GM18909 (cell line): ENCODE results near the gene THBS3.
"Not testable (repeated sequence)": the region's sequence is repeated elsewhere in the genome, so short reads cannot be mapped to it uniquely, and the experiment has no call there.

ENCODE experiments used
- ATAC-seq: cut with Tn5 transposase; IDR thresholded peaks from one replicate; pipeline ENCODE4 v1.9.1; 2021; ENCODE audit warnings: mild to moderate bottlenecking; ENCODE audit not compliant: unreplicated experiment, poor library complexity

Gene THBS3

GRCh38 chr1:155207806-155208540 is at the start of gene THBS3:
THBS3 (minus strand) TSS chr1:155207897; CDS start chr1:155207876, 21 bp downstream.
- no peak for ATAC-seq

- ATAC-seq: no peak
These were observed 48.6 kb upstream of the THBS3 start for GRCh38 chr1:155256058-155256852.

DNA sequence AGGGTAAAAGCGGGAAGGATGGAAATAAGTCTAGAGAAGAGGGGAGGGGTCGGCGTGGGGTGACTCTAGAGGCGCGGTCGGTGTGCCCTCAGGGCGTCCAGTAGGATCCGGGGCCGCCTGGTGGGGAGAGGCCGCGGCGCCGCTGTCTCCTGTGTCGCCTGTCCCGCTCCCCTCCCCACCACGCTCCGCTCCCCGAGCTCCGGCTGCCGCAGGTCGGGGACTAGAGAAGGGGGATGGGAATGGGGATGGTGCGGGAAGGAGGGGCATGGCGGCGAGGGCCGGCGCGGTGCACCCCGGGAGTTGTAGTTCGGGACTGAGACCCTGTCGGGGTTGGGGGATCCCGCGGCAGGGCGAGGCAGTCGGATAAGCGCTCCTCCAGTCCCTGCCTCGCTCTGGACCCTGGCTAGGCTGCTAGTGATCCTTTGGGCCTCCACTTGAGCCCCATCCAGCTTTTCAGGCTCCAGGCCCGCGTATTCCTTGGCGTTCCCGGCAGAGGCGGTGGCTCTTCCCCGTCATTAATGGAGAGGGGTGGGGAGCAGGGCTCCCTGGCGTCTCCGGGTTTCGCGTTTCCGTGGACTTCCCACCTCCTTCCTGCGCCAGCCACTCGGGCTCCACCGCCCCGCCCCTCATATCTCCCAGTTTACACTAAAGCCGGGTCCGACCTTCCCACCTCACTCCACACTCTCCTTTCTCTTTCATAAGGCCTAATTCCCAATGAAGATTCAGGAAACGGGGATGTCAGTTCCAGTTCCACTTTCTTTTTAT is 47.7 kb upstream of the THBS3 start, which contains the start of gene ENTREP3:
Gene ENTREP3, minus strand, starts transcription at position 241 of the 765 bp plus-strand sequence. CDS start 606 bp downstream, outside the sequence.
- ATAC-seq: peak; percentile 62

GRCh38 chr1:155254714-155255242 is 47.1 kb upstream of the THBS3 start:
- ATAC-seq: no peak

GRCh38 chr1:155254228-155254713 is 46.6 kb upstream of the THBS3 start:
- no peak for ATAC-seq

DNA sequence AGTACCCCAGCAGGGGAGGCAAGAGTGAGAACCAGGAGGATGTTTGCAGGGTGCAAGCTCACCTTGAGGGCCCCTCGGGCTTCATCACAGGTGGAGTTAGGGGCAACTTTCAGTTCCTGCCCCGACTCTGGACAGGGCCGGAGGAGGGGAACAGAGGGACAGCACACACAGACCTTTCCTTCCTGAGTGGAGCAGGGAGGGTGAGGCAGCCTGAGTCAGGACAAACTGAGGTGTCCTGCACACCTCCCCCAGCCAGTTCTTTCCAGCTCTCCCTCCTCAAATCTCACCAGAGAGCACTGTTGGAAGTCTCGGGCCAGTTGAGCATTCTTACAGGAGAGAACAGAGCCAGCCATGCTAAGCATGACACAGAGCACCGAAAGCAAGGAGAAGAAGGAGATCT is 46.1 kb upstream of the THBS3 start:
- ATAC-seq: no peak

DNA sequence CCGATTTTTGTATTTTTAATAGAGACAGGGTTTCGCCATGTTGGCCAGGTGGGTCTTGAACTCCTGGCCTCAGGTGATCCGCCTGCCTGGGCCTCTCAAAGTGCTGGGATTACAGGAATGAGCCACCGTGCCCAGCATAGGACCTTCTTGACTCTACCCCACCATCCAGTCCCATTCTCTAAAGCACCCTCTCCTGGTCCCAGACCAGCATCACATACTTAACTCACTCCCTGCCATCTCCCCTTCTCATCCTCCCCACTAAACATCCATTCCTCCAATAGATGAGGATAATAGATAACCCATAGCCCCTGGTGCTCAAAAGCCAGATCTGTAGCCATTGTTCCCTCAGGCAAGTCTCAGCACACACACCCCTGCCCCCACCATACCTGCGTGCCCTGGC is 45.5 kb upstream of the THBS3 start:
- ATAC-seq: no peak

GRCh38 chr1:155251566-155251965 is 43.9 kb upstream of the THBS3 start:
- ATAC-seq: no peak

DNA sequence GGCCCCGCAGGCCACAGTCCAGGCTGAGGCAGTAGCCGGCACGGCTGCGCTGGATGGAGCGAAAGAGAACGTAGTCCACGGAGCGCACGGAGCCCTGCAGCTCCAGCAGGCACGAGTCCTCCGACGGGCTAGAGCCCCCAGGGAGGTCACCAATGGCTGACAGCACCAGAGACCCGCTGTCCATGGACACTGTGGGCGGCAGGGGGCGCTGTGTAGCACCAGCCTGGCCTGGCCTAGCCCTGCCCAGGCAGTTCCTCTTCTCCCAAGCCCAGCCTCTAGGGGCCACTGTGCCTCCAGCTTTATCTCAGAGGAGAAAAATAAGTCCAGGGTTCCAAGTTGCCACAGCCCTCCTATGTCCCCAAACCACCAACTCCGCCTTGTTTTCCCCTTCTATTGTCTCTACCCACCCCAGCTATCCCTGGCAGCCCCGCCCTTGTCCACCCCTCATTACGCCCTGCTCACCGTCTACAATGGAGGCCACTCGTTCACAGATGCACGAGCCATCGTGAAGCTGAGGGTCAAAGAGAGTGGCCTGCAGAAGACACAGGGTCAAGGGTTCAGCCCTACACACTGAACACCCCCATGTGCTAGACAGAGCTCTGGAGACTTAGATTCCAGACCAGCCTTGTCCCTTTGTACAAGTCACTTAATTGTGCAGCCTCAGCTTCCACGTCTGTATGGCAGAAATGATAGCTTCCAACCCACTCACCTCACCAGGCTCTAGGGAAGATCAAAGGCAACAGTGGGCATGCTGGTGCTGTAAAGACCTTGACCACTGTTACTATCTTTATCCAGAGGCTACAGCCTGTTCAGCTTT is 43.1 kb upstream of the THBS3 start:
- ATAC-seq: peak; percentile 81

GRCh38 chr1:155250246-155250632 is 42.5 kb upstream of the THBS3 start:
- ATAC-seq: peak; percentile 20

GRCh38 chr1:155247667-155248553 is 40.2 kb upstream of the THBS3 start:
- no peak for ATAC-seq

- not testable (repeated sequence) for ATAC-seq
These were observed 39.1 kb upstream of the THBS3 start for GRCh38 chr1:155246796-155247195.

GRCh38 chr1:155245163-155245524 is 37.4 kb upstream of the THBS3 start:
- no peak for ATAC-seq

GRCh38 chr1:155244368-155245162 is 36.9 kb upstream of the THBS3 start:
- peak; percentile 87 for ATAC-seq

GRCh38 chr1:155242805-155243358 is 35.2 kb upstream of the THBS3 start:
- no peak for ATAC-seq

DNA sequence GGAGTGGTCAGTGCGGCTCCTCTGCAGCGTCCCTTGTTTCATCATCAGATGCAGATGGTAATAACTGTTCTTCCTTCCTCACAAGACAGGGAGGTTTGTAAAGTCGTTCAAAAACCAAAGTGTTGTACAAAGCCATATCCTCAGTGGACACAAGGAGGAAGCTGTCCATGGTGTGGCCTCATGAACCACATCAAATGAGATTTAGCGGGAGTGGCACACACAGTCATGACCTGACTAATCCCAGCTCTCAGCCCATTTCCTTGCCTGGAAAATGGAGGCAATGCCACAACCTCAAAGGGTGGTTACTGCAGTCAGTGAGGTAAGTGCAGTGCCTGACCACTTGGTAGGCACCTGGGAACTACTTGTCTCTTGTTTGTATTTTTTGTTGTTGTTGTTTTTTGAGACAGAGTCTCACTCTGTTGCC is 34.2 kb upstream of the THBS3 start:
- ATAC-seq: no peak

DNA sequence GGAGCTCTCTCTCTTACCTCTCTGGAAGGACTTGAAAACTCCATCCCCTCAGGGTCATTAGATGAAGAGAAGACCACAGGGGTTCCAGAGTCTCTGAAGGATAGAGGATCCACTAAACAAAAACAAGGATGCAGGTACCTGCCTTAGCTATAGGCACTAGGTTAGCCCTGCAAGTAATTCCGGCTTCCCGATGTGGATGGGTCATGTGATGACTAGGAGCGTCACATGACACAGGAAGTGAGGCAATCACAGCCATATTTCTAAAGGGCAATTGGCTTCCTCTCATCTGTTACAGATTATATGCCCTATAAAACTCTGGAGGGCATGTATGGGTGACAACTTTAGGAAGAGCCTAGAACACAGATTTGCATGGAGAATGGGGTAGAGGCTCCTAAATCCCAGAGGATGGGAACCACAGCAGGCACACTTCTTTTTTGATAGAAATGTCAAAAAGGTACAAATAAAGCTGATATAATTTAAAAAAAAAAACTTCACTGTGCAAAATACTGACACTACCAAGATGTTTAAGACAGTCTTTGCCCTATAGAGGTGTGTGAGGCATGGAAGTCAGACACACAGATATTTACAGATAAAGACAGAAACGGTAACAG is 33.5 kb upstream of the THBS3 start:
- ATAC-seq: no peak
